Measurements from ENCODE around the gene MUC5AC. TPM values are rescaled to one million over a fixed set of nuclear protein-coding genes. Genes with fewer than 3 reads are reported as not detected.
"Not testable (repeated sequence)": the region's sequence is repeated elsewhere in the genome, so short reads cannot be mapped to it uniquely, and the experiment has no call there.

MUC5AC gene
- polyA plus RNA-seq, 10 donors: 0.01 to 0.39 (median 0.22) TPM; not detected in 7

- DNase-seq: no peak
These were observed 16.9 kb upstream of the MUC5AC start for GRCh38 chr11:1140642-1141490.

- no peak for DNase-seq
These were observed 11.4 kb upstream of the MUC5AC start for GRCh38 chr11:1146365-1146764.

- no peak for DNase-seq
These were observed 10.0 kb upstream of the MUC5AC start for GRCh38 chr11:1147792-1148191.

- no peak for DNase-seq
These were observed 9.0 kb upstream of the MUC5AC start for GRCh38 chr11:1148752-1149180.

- no peak for DNase-seq
These were observed 8.2 kb upstream of the MUC5AC start for GRCh38 chr11:1149545-1149944.

GRCh38 chr11:1150116-1150515 is 7.6 kb upstream of the MUC5AC start:
- DNase-seq: no peak

GRCh38 chr11:1150769-1151365 is 6.9 kb upstream of the MUC5AC start:
- DNase-seq: peak in 1 of 3 donors; percentile 29

GRCh38 chr11:1151366-1152315 is 6.1 kb upstream of the MUC5AC start:
- no peak for DNase-seq

GRCh38 chr11:1152316-1153104 is 5.2 kb upstream of the MUC5AC start:
- no peak for DNase-seq

- DNase-seq: no peak
These were observed 4.4 kb upstream of the MUC5AC start for GRCh38 chr11:1153105-1153950.

- DNase-seq: peak in 1 of 3 donors; percentile 3
These were observed 3.7 kb upstream of the MUC5AC start for GRCh38 chr11:1153951-1154493.

GRCh38 chr11:1154656-1155055 is 3.1 kb upstream of the MUC5AC start:
- DNase-seq: not testable (repeated sequence)

GRCh38 chr11:1155274-1155693 is 2.5 kb upstream of the MUC5AC start:
- DNase-seq: no peak

- no peak for DNase-seq
These were observed 1.0 kb upstream of the MUC5AC start for GRCh38 chr11:1156506-1157340.

- no peak for DNase-seq
These were observed 460 bp upstream of the MUC5AC start for GRCh38 chr11:1157341-1157644.

GRCh38 chr11:1158681-1159487 is 1.1 kb downstream of the MUC5AC start:
- no peak for DNase-seq

GRCh38 chr11:1159488-1160220 is 1.9 kb downstream of the MUC5AC start:
- DNase-seq: not testable (repeated sequence)

Measured in muscle of back (tissue), 11 donors.